HEK293T (cell line): ENCODE measurements around the gene EOLA2.
"Not testable (repeated sequence)": the region's sequence is repeated elsewhere in the genome, so short reads cannot be mapped to it uniquely, and the experiment has no call there.

Experiments
- ARNT ChIP-seq: fragments of 450-650 bp; IDR thresholded peaks from 2 replicates; pipeline ENCODE4 v1.6.1; 2017; ENCODE audit warnings: mild to moderate bottlenecking
- ELF4 ChIP-seq: fragments of 450-650 bp; IDR thresholded peaks from 2 replicates; pipeline ENCODE4 v1.6.1; 2017; ENCODE audit warnings: antibody characterized with exemption
- FOXA1 ChIP-seq: fragments of 450-650 bp; IDR thresholded peaks from 2 replicates; pipeline ENCODE4 v1.6.1; 2016; ENCODE audit warnings: mild to moderate bottlenecking
- FOXM1 ChIP-seq: fragments of 450-650 bp; IDR thresholded peaks from 2 replicates; pipeline ENCODE4 v1.6.1; 2017; ENCODE audit warnings: mild to moderate bottlenecking, borderline replicate concordance
- L3MBTL2 ChIP-seq: fragments of 450-650 bp; conservative IDR thresholded peaks from 2 replicates; pipeline ENCODE4 v1.6.1; 2016; ENCODE audit warnings: mild to moderate bottlenecking
- LEF1 ChIP-seq: fragments of 450-650 bp; IDR thresholded peaks from 2 replicates; pipeline ENCODE4 v1.6.1; 2017; ENCODE audit warnings: mild to moderate bottlenecking, borderline replicate concordance
- NFRKB ChIP-seq: fragments of 450-650 bp; IDR thresholded peaks from 2 replicates; pipeline ENCODE4 v1.6.1; 2016; ENCODE audit warnings: mild to moderate bottlenecking, moderate library complexity
- SP1 ChIP-seq: fragments of 450-650 bp; IDR thresholded peaks from 2 replicates; pipeline ENCODE4 v1.6.1; 2017
- SUZ12 ChIP-seq: fragments of 450-650 bp; IDR thresholded peaks from 2 replicates; pipeline ENCODE4 v1.6.1; 2016; ENCODE audit warnings: mild to moderate bottlenecking

- not testable (repeated sequence) for TF ChIP-seq ELF4, SP1, FOXM1, L3MBTL2, NFRKB, ARNT, SUZ12, LEF1, FOXA1
Observed at GRCh38 chrX:149890828-149891227, 47.5 kb downstream of the EOLA2 start.
